OCI-LY7 (cell line): ENCODE data around the gene NKX2-1. TPM values are rescaled to one million over a fixed set of nuclear protein-coding genes. Genes with fewer than 3 reads are reported as not detected.

Source experiments
- BruUV-seq: library from RNA; stranded (reverse); fragments of 400-500 nt; replicated peaks from 2 replicates; lab custom pipeline; 2021; lab: Mats Ljungman, UMichigan
- CTCF ChIA-PET: fragments of 300-600 bp; sonication (Branson Sonifier 250); formaldehyde crosslinking; loops from one replicate; lab custom pipeline; 2022; ENCODE audit warnings: antibody characterized with exemption; ENCODE audit not compliant: unreplicated experiment; lab: Charles Lee
- POLR2A ChIA-PET: fragments of 300-600 bp; sonication (Branson Sonifier 250); formaldehyde crosslinking; loops from one replicate; lab custom pipeline; 2022; ENCODE audit warnings: antibody characterized with exemption; lab: Charles Lee
- DNase-seq: peaks from one replicate; pipeline ENCODE4 v3.0.0-alpha.2; 2015; ENCODE audit warnings: low spot score
- H2AFZ ChIP-seq: fragments of 200-600 bp; sonication (generic), shearing (Covaris generic); 2 replicates; pipeline ENCODE4 v1.6.1; 2014; ENCODE audit warnings: mild to moderate bottlenecking, antibody characterized with exemption, low read length, moderate library complexity
- H3K27ac ChIP-seq: fragments of 200-600 bp; sonication (generic); 2 replicates; pipeline ENCODE4 v1.5.1; 2014; ENCODE audit warnings: mixed run types, low read depth, mild to moderate bottlenecking, moderate library complexity, low read length, inconsistent platforms; ENCODE audit not compliant: poor library complexity, severe bottlenecking
- H3K36me3 ChIP-seq: fragments of 200-600 bp; sonication (generic); 2 replicates; pipeline ENCODE4 v1.6.1; 2014; ENCODE audit warnings: mild to moderate bottlenecking, antibody characterized with exemption, low read length, moderate library complexity, mixed read lengths; ENCODE audit not compliant: insufficient read depth
- H3K4me1 ChIP-seq: fragments of 200-600 bp; sonication (generic); 2 replicates; pipeline ENCODE4 v1.5.1; 2014; ENCODE audit warnings: mild to moderate bottlenecking, low read length; ENCODE audit not compliant: insufficient read depth, poor library complexity, severe bottlenecking
- H3K4me2 ChIP-seq: fragments of 200-600 bp; sonication (generic); 2 replicates; pipeline ENCODE4 v1.6.1; 2014; ENCODE audit warnings: mild to moderate bottlenecking, low read length
- H3K4me3 ChIP-seq: fragments of 200-600 bp; sonication (generic); 2 replicates; pipeline ENCODE4 v1.5.1; 2014; ENCODE audit warnings: mild to moderate bottlenecking, low read depth, low read length; ENCODE audit not compliant: poor library complexity, severe bottlenecking
- H3K79me2 ChIP-seq: fragments of 200-600 bp; sonication (generic); 2 replicates; pipeline ENCODE4 v1.6.1; 2016; ENCODE audit warnings: low read depth, mild to moderate bottlenecking, low read length, moderate library complexity, mixed read lengths; ENCODE audit not compliant: insufficient read depth
- H3K9me2 ChIP-seq: fragments of 200-600 bp; sonication (generic); 2 replicates; pipeline ENCODE4 v1.6.1; 2016; ENCODE audit warnings: mild to moderate bottlenecking, low read length, mixed read lengths; ENCODE audit not compliant: insufficient read depth
- H3K9me3 ChIP-seq: fragments of 200-600 bp; sonication (generic); 2 replicates; pipeline ENCODE4 v1.6.1; 2014; ENCODE audit warnings: mild to moderate bottlenecking, mixed run types, low read length, mixed read lengths
- H4K20me1 ChIP-seq: fragments of 200-600 bp; sonication (generic); 2 replicates; pipeline ENCODE4 v1.6.1; 2014; ENCODE audit warnings: mild to moderate bottlenecking, antibody characterized with exemption, low read length, moderate library complexity, mixed read lengths; ENCODE audit not compliant: insufficient read depth
- CTCF ChIP-seq: fragments of 200-600 bp; sonication (generic); conservative IDR thresholded peaks from 2 replicates; pipeline ENCODE4 v1.5.1; 2014; ENCODE audit warnings: mild to moderate bottlenecking, antibody characterized with exemption, low read length, moderate library complexity, mixed read lengths
- EZH2phosphoT487 ChIP-seq: fragments of 200-600 bp; sonication (generic); IDR thresholded peaks from 2 replicates; pipeline ENCODE4 v1.6.1; 2018; ENCODE audit warnings: low read depth, borderline replicate concordance, mild to moderate bottlenecking, mixed run types, antibody characterized with exemption, low read length, moderate library complexity, mixed read lengths
- intact Hi-C: fragments of 100-400 bp; cut with micrococcal nuclease; formaldehyde crosslinking; loops from one replicate; pipeline ENCODE4 v1.10.0; 2022; ENCODE audit not compliant: unreplicated experiment
- total RNA-seq, 2 experiments: library from RNA; depleted of rRNA in 1 of 2; stranded (reverse); fragments of >200 nt in 1 of 2; shearing (Covaris generic) in 1 of 2; gene quantifications; 2 replicates each; pipeline ENCODE4 v1.2.3, GENCODE V29; 2014 to 2022

Gene NKX2-1
- total RNA-seq, 2 experiments from 2014 or later: not detected

GRCh38 chr14:36493761-36494160 lies 26.3 kb downstream of the NKX2-1 start:
- intact Hi-C loops: no loop called here
- H2AFZ ChIP-seq: no peak overlapping the region
- no peak overlapping the region for H3K27ac ChIP-seq
- no peak overlapping the region for H3K4me2 ChIP-seq
- no TSS peak for BruUV-seq
- DNase-seq: no peak
- no peak for TF ChIP-seq EZH2phosphoT487
- TF ChIP-seq CTCF: no peak
- ChIA-PET CTCF (no interaction called here), POLR2A (no interaction called here)
- H3K79me2 ChIP-seq: no peaks in the 10 kb centered on the region
- no peaks in the 10 kb centered on the region for H3K4me1 ChIP-seq
- H3K36me3 ChIP-seq: no peaks in the 10 kb centered on the region
- no peak overlapping the region for H3K4me3 ChIP-seq
- H3K9me3 ChIP-seq: no peaks in the 10 kb centered on the region
- no peaks in the 10 kb centered on the region for H3K9me2 ChIP-seq
- H4K20me1 ChIP-seq: no peaks in the 10 kb centered on the region

GRCh38 chr14:36485773-36486172 lies 34.3 kb downstream of the NKX2-1 start:
- intact Hi-C loops: no loop called here
- Histone ChIP-seq H3K4me2 (no peak overlapping the region), H3K79me2 (no peaks in the 10 kb centered on the region), H2AFZ (no peak overlapping the region), H3K36me3 (no peaks in the 10 kb centered on the region), H3K4me1 (no peaks in the 10 kb centered on the region), H3K4me3 (no peak overlapping the region), H3K27ac (no peak overlapping the region), H4K20me1 (no peaks in the 10 kb centered on the region), H3K9me2 (no peaks in the 10 kb centered on the region), H3K9me3 (no peaks in the 10 kb centered on the region)
- TF ChIP-seq EZH2phosphoT487 (no peak), CTCF (no peak)
- DNase-seq: no peak
- CTCF ChIA-PET: no interaction called here
- POLR2A ChIA-PET: no interaction called here
- BruUV-seq: no TSS peak

- Histone ChIP-seq H3K9me3 (no peaks in the 10 kb centered on the region), H3K79me2 (no peaks in the 10 kb centered on the region), H3K4me1 (no peaks in the 10 kb centered on the region), H3K4me3 (no peak overlapping the region), H2AFZ (no peak overlapping the region), H3K4me2 (no peak overlapping the region), H4K20me1 (no peaks in the 10 kb centered on the region), H3K36me3 (no peaks in the 10 kb centered on the region), H3K9me2 (no peaks in the 10 kb centered on the region), H3K27ac (no peak overlapping the region)
- intact Hi-C loops: no loop called here
- DNase-seq: no peak
- TF ChIP-seq EZH2phosphoT487 (no peak), CTCF (no peak)
- ChIA-PET CTCF (no interaction called here), POLR2A (interaction anchor here (1.1 kb wide), 1 partner anchor 8 kb away, joined by 3 read pairs; no protein-coding TSS in a partner anchor)
- BruUV-seq: no TSS peak
These were observed 40.7 kb downstream of the NKX2-1 start for GRCh38 chr14:36479344-36479743.
